GM12878 (cell line): ENCODE measurements around the gene NRAS.

Source experiments
- CTCF ChIP-seq, 3 experiments: IDR thresholded peaks in 2 of 3; conservative IDR thresholded peaks in 1 of 3; 2 replicates each; pipeline ENCODE4 v1.5.1; 2011; ENCODE audit warnings: low read depth in 3 of 3, low read length in 3 of 3, mild to moderate bottlenecking in 3 of 3, control low read depth in 2 of 3, moderate library complexity in 2 of 3, inconsistent platforms in 1 of 3, mixed read lengths in 1 of 3; ENCODE audit not compliant: control insufficient read depth in 2 of 3, insufficient read depth in 1 of 3; ENCODE audit errors: extremely low read depth in 1 of 3
- POLR2AphosphoS5 ChIP-seq: IDR thresholded peaks from 2 replicates; pipeline ENCODE4 v1.6.1; 2011; ENCODE audit warnings: mild to moderate bottlenecking, low read length, inconsistent platforms
- SMC3 ChIP-seq: IDR thresholded peaks from 2 replicates; pipeline ENCODE4 v1.6.1; 2011; ENCODE audit warnings: low read length, improper control_type of control experiment, borderline replicate concordance

DNA sequence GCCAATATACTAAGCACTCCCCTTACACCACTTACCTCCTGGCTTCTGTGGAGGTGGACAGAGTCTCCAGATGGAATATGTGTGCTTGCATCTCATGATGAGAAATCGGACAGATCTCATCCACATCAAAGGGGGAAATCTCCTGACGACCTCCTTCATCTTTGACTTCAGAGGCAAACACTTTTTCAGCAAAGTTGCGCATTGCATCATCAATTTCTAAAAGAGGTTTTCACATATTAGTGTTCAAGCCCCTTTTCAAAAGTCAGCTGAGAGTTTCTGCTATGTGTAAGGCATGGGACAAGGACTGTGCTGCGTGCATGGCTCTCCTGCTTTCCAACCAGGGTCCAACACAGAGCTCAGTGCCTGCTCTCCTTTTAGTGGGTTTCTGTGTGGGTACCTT is 28.0 kb downstream of the NRAS start:
- TF ChIP-seq SMC3 = no peak
- TF ChIP-seq POLR2AphosphoS5 = no peak
- TF ChIP-seq CTCF (IDR thresholded peaks at IDR 0.05 in 2 of 3, conservative IDR thresholded peaks at IDR 0.05 in 1 of 3; ENCODE audit: control insufficient read depth in 2 of 3, extremely low read depth in 1 of 3, insufficient read depth in 1 of 3, low read depth in 3 of 3, low read length in 3 of 3) = no peak
